Type B pancreatic cell (in vitro differentiated cells): ENCODE results near the gene STAC3. TPM values are rescaled to one million over a fixed set of nuclear protein-coding genes. Genes with fewer than 3 reads are reported as not detected.

Experiments used
- DNase-seq: peaks from one replicate; pipeline ENCODE4 v3.0.0; 2021; ENCODE audit warnings: mixed read lengths; ENCODE audit not compliant: unreplicated experiment; ENCODE audit errors: extremely low spot score
- H3K27ac Mint-ChIP-seq: 2 replicates; pipeline ENCODE4 v1.8.0; 2021; ENCODE audit warnings: mild to moderate bottlenecking, mixed read lengths
- H3K27me3 Mint-ChIP-seq: 2 replicates; pipeline ENCODE4 v1.8.0; 2021; ENCODE audit warnings: mixed read lengths
- H3K36me3 Mint-ChIP-seq: 2 replicates; pipeline ENCODE4 v1.8.0; 2021; ENCODE audit warnings: mixed read lengths
- H3K4me1 Mint-ChIP-seq: one replicate; pipeline ENCODE4 v1.8.0; 2021; ENCODE audit warnings: mixed read lengths; ENCODE audit not compliant: unreplicated experiment
- H3K4me3 Mint-ChIP-seq: 2 replicates; pipeline ENCODE4 v1.8.0; 2021; ENCODE audit warnings: mild to moderate bottlenecking, mixed read lengths
- H3K9me3 Mint-ChIP-seq: 2 replicates; pipeline ENCODE4 v1.8.0; 2021; ENCODE audit warnings: mixed read lengths
- total RNA-seq: library from RNA; stranded (reverse); gene quantifications from 2 replicates; pipeline ENCODE4 v1.2.1, GENCODE V29; 2021; ENCODE audit warnings: low replicate concordance
- TF ChIP-seq, protein P1 (sequence below): fragments of 200-600 bp; sonication (generic); conservative IDR thresholded peaks from 2 replicates; pipeline ENCODE4 v1.5.0; 2021; ENCODE audit warnings: antibody characterized with exemption, mild to moderate bottlenecking

Gene STAC3
- total RNA-seq, 1 donor from 2014 or later, result 4.8 TPM

DNA sequence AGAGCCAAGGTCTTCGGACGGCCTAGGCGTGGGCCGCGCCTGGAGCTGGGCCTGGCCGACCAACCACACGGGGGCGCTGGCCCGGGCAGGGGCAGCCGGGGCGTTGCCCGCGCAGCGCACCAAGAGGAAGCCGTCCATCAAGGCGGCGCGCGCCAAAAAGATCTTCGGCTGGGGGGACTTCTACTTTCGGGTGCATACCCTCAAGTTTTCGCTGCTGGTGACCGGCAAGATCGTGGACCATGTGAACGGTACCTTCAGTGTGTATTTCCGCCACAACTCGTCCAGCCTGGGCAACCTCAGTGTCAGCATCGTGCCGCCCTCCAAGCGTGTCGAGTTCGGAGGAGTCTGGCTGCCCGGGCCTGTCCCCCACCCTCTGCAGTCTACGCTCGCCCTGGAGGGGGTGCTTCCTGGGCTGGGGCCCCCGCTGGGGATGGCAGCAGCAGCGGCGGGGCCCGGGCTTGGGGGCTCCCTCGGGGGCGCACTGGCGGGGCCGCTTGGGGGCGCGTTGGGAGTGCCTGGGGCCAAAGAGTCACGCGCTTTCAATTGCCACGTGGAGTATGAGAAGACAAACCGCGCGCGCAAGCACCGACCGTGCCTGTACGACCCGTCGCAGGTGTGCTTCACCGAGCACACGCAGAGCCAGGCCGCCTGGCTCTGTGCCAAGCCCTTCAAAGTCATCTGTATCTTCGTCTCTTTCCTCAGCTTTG is 25.9 kb downstream of the STAC3 start:
- no peaks in the 10 kb centered on the region for H3K9me3 Mint-ChIP-seq
- H3K27ac Mint-ChIP-seq, result no peak overlapping the region
- H3K27me3 Mint-ChIP-seq, result peaks cover 63% of the 10 kb centered on the region
- TF ChIP-seq, protein P1, sequence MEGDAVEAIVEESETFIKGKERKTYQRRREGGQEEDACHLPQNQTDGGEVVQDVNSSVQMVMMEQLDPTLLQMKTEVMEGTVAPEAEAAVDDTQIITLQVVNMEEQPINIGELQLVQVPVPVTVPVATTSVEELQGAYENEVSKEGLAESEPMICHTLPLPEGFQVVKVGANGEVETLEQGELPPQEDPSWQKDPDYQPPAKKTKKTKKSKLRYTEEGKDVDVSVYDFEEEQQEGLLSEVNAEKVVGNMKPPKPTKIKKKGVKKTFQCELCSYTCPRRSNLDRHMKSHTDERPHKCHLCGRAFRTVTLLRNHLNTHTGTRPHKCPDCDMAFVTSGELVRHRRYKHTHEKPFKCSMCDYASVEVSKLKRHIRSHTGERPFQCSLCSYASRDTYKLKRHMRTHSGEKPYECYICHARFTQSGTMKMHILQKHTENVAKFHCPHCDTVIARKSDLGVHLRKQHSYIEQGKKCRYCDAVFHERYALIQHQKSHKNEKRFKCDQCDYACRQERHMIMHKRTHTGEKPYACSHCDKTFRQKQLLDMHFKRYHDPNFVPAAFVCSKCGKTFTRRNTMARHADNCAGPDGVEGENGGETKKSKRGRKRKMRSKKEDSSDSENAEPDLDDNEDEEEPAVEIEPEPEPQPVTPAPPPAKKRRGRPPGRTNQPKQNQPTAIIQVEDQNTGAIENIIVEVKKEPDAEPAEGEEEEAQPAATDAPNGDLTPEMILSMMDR, result peak; percentile 67
- no peak for DNase-seq
- H3K4me3 Mint-ChIP-seq, result no peak overlapping the region
- H3K36me3 Mint-ChIP-seq, result no peaks in the 10 kb centered on the region
- H3K4me1 Mint-ChIP-seq, result peaks cover 55% of the 10 kb centered on the region

DNA sequence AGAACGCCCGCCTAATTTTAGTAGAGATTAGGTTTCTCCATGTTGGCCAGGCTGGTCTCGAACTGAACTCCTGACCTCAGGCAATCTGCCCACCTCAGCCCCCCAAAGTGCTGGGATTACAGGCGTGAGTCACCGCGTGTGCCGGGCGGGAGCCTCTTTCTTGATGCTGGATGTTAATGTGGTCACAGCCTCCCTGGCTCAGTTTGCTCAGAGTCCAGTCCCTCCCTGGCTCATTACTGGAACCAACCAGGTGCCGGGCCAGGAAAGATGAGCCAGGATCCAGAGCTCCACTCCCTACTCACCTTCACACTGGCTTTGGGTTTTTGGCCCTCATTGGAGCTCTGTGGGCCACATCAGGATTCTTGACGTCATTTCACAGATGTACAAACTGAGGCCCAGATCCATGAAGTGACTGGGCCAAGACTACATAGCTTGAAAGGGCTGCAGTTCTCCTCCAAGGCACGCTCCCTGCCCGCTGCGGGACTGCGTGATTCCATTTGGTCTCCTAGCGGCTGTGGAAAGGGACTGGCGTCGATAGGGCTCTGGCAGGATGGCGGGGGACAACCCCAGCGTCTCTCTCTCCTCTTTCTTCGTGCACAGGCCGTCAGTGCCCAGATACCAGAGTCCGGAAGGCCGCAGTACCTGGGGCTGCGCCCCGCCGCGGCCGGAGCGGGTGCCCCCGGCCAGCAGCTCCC is 26.6 kb downstream of the STAC3 start:
- Mint-ChIP-seq H3K9me3 (no peaks in the 10 kb centered on the region), H3K36me3 (no peaks in the 10 kb centered on the region), H3K27ac (no peak overlapping the region), H3K27me3 (peaks cover 68% of the 10 kb centered on the region), H3K4me3 (no peak overlapping the region), H3K4me1 (peaks cover 53% of the 10 kb centered on the region)
- no peak for DNase-seq
- TF ChIP-seq, protein P1, result no peak

DNA sequence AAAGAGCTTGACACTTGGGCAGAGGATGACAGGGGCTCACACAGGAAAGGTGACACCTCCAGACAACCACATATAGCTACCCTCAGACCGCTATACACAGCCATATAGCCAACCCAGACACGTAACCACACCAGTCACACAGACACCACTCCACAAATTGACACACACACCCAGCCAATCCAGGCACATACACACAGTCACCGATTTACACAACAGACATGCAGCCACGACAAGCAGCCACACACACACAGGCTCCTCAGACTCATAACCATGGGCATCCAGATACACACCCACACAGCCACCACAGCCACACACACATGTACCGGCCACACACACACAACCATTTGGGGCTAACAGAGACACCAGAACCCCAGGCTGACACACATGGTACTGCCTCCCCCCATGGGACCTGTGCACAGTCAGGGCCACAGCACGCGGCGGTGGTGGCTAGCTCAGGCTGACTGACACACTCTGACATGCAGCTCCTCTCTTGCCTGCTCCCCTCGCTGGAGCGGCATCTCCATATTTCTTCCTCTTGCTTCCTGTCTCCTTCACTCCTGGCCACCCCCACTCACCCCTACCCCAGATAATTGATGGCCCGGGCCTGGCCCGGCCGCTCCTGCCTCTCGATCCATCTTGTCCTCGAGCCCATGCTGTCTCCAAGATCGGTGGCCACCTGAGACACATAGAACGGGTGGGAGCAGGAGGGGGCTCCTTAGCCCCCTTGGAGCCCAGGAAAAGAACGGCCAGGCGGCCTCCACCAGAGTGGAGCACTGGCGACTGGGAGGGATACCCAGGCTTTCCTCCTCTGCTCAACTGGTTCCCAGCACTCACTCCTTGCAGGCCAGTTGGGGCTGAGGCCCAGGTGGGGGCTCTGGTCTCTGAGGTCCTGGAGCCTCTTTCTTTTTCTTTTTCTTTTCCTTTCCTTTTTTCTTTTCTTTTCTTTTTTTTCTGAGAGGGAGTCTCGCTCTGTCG is 27.5 kb downstream of the STAC3 start:
- DNase-seq, result no peak
- no peaks in the 10 kb centered on the region for H3K36me3 Mint-ChIP-seq
- no peaks in the 10 kb centered on the region for H3K9me3 Mint-ChIP-seq
- H3K27me3 Mint-ChIP-seq, result peaks cover 78% of the 10 kb centered on the region
- H3K4me3 Mint-ChIP-seq, result peak overlapping the region; percentile 57
- H3K4me1 Mint-ChIP-seq, result peaks cover 55% of the 10 kb centered on the region
- peak overlapping the region; percentile 22 for H3K27ac Mint-ChIP-seq
- TF ChIP-seq, protein P1, result no peak

DNA sequence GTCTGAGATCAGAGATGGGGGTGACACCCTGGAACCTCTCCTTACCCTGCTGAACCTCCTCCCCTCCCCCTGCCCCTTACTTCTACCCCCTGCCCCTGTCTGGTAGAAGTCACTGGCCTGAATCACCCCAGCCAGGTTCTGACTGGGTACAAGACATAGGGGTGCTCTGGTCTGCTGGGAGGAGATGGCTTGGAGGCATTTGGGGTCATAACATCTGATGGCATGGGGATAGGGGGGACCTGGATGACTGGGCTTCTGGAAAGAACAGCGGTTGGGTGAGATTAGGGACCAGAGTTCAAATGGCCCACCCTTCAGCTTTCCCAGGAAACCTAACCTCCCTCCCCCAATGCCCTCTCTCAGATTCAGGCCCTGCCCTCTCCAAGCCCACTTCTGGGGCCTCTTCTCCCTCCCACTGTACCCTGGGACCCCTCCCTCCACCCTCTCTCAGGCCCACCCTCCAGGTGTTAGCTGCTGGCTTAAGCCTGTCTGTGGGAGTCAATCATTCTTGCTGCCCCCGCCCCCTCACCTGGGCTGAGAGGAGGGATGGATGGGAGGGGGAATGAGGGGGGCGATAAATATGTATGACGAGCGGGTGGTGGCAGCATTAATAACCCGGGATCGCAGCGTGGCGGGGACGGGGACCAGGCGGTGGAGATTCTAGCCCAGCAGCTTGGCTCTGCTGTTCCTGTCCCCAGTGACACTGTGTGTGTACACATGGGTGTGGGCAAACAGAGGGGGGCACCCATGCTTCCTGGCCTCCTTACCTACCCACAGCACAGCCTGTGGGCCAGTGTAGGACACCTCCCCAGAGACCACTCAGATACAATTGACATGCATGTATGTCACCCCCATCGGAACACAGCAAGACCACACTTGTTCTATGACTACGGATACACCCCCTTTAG is 28.4 kb downstream of the STAC3 start:
- Mint-ChIP-seq H3K4me1 (peaks cover 56% of the 10 kb centered on the region), H3K27ac (peak overlapping the region; percentile 22), H3K27me3 (peaks cover 84% of the 10 kb centered on the region)

More for the DNA sequence above, 28.4 kb downstream of the STAC3 start:
- H3K4me3 Mint-ChIP-seq, result peak overlapping the region; percentile 57
- TF ChIP-seq, protein P1, result no peak
- no peak for DNase-seq
- no peaks in the 10 kb centered on the region for H3K36me3 Mint-ChIP-seq
- H3K9me3 Mint-ChIP-seq, result no peaks in the 10 kb centered on the region
